GM10248 (cell line): Measurements from ENCODE around the gene BPIFB6.

Source experiments
- CTCF ChIA-PET: fragments of 300-600 bp; sonication (Branson Sonifier 250); formaldehyde crosslinking; extraction: SDS; loops from one replicate; lab custom pipeline; 2021; ENCODE audit warnings: antibody characterized with exemption; lab: Yijun Ruan, JAX
- POLR2A ChIA-PET: fragments of 350-650 bp; sonication (Branson Sonifier 250); formaldehyde crosslinking; extraction: SDS; loops from one replicate; lab custom pipeline; 2020; ENCODE audit warnings: antibody characterized with exemption; lab: Yijun Ruan, JAX
- DNase-seq: peaks from one replicate; pipeline ENCODE4 v3.0.0; 2012; ENCODE audit errors: extremely low spot score
- TF ChIP-seq, protein P1 (sequence below): IDR thresholded peaks from 2 replicates; pipeline ENCODE4 v1.5.1; 2012; ENCODE audit warnings: mild to moderate bottlenecking, low read depth; ENCODE audit errors: extremely low read depth, missing control alignments, control extremely low read depth

BPIFB6 gene

DNA sequence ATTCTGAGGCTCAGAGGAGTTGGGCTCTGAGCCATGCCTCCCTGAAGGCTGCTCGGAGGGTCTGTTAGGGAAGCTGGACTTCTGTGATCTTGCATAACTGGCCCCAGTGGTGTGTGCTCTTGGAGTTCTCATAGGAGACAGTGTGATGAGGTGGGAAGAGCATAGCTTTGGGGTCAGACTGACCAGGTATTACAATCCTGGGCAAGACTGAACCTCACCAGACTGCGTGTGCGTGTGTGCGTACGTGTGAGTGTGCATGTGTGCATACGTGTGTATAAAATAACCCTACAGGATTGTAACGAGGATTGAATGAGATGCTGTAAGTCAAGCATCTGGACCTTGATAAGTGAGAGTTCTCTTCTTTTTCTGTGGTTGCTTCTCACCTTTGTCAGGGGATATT is 13.9 kb upstream of the BPIFB6 start:
- ChIA-PET CTCF (interaction anchor here (1.2 to 2.3 kb wide), 3 partner anchors 9 to 116 kb away, joined by 3 to 6 read pairs (median 3); no protein-coding TSS in a partner anchor), POLR2A (no interaction called here)
- no peak for DNase-seq
- TF ChIP-seq, protein P1, sequence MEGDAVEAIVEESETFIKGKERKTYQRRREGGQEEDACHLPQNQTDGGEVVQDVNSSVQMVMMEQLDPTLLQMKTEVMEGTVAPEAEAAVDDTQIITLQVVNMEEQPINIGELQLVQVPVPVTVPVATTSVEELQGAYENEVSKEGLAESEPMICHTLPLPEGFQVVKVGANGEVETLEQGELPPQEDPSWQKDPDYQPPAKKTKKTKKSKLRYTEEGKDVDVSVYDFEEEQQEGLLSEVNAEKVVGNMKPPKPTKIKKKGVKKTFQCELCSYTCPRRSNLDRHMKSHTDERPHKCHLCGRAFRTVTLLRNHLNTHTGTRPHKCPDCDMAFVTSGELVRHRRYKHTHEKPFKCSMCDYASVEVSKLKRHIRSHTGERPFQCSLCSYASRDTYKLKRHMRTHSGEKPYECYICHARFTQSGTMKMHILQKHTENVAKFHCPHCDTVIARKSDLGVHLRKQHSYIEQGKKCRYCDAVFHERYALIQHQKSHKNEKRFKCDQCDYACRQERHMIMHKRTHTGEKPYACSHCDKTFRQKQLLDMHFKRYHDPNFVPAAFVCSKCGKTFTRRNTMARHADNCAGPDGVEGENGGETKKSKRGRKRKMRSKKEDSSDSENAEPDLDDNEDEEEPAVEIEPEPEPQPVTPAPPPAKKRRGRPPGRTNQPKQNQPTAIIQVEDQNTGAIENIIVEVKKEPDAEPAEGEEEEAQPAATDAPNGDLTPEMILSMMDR, result no peak

DNA sequence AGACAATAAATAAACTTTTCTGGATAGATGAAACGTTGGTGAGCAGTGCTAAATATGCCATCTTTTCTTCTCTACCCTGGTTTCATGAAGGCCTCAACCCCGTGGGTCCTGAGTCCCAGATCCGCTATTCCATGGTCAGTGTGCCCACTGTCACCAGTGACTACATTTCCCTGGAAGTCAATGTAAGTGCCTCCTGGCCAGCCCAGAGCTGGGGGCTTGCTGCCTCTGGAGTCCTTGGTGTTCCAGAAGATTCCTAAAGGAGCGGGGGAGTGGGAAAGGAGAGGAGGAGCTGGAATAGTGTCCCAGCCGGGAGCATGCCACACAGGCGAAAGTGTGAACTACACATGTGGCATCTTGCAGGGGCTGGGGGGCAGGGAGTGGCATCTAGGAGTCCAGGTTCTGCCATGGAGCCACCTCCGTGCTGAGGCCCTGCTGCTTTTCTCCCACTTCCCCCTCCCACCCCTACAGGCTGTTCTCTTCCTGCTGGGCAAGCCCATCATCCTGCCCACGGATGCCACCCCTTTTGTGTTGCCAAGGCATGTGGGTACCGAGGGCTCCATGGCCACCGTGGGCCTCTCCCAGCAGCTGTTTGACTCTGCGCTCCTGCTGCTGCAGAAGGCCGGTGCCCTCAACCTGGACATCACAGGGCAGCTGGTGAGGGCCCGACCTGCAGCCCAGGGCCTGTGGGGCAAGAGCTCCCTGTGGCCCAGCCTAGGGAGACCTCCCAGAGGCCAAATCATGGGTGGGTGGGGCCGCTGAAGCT is 13.1 kb upstream of the BPIFB6 start:
- no peak for DNase-seq
- TF ChIP-seq, protein P1, result no peak
- ChIA-PET POLR2A (no interaction called here), CTCF (interaction anchor here (2.3 kb wide), 1 partner anchor 12 kb away, joined by 6 read pairs; no protein-coding TSS in a partner anchor)

DNA sequence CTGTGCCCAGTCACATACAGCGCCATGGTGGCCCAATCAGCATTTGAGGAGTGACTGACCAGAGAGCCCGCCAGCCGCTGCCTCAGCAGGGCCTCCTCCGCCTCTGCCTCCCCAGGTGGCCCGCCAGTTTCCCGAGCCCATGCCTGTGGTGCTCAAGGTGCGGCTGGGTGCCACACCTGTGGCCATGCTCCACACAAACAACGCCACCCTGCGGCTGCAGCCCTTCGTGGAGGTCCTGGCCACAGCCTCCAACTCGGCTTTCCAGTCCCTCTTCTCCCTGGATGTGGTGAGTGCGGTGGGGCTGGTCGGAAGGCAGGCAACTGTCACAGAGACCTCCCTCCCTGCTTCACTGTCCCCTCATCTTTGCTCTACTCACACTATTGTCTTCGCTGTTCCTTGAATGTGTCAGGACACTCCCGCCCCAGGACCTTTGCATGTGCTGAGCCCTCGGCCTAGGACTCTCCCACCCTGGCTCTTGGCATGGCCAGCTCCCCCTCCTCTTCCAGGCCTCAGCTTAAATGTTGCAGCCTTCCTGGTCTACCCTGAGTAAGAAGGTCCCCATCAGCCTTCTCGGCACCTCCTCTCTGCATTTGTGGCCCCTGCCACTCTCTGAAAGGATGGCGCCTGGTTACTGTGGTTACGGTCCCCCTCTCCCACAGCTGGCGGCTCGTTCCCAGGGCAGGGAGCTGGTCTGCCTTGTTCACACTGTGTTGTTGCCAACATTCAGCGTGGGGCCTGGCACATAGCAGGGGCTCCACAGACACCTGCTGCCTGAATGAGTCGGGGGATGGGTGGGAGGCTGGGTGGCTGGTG is 11.8 kb upstream of the BPIFB6 start:
- no peak for DNase-seq
- ChIA-PET CTCF (no interaction called here), POLR2A (no interaction called here)
- TF ChIP-seq, protein P1, result no peak

DNA sequence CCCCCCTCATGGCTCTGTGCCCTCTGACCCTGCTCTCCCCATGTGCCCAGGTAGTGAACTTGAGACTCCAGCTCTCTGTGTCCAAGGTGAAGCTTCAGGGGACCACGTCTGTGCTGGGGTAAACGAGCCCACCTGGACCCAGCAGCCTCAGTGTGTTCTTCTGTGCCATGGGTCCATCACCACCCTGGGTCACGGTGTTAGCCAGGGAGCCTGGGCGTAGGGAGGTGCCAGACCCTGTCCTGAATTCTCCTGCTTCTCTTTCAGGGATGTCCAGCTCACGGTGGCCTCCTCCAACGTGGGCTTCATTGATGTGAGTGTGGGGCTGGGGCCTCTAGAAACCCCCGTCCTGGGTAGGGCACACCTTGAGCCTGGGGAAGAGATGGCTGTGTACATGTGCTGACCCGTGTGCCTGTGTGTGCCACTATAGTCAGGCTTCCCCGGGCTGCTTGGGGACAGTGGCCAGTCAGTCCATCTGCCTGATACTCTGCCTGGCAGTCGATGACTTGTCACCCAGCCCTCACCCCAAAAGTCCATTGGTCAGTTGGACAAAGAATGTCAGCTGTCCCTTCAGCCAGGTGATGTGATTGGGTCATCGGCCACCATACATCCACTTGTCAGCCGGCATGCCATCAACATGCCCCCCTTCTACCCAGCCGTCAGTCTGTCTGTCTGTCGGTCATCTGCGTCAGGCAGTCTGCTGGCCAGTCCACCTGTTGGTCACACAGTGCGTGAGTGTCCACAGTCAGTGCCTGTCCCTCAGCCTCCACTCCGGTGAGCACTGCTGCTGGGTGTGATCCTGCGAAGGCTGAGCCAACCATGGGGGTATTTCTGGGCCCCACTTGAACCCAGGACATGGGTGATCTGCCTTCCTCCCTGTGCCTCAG is 10.9 kb upstream of the BPIFB6 start:
- ChIA-PET CTCF (no interaction called here), POLR2A (no interaction called here)
- TF ChIP-seq, protein P1, result no peak
- no peak for DNase-seq

DNA sequence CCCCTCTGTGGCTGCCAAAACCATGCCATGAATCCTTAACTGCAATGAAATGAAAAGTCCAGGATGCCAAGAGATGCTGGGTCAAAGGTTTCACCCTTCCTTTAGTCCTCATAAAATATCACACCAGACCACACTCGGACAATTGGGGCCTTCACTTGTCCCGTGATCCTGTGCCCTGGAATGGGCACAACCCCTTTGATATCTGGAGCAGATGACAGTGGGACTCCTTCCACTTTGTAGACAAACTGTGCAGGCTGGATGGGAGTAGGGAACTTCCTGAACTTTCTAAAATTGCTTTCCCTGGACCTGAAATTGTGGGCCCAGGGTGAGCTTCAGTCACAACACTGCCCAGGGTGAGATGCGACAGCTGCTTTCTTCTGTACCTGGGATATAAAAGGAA is 9.6 kb upstream of the BPIFB6 start:
- TF ChIP-seq, protein P1, result no peak
- ChIA-PET POLR2A (no interaction called here), CTCF (no interaction called here)
- no peak for DNase-seq

DNA sequence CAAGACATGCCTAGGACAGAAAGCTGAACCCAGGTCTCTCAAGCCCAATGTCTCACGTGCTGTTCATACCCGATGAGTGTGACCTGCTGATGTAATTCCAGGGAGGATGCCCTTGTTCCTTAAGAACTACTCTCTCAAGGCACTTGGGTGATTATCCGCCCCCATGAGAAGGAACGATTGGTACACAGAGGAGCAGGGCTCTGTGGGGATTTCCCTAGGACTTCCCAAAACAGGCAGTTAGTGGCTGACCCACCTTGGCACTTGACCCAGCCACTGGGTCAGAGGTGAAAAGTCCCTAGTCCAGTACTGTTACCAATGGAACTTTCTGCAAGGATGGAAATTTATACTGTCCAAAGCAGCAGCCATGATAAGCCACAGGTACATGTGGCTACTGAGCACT is 9.2 kb upstream of the BPIFB6 start:
- ChIA-PET CTCF (no interaction called here), POLR2A (no interaction called here)
- no peak for DNase-seq
- TF ChIP-seq, protein P1, result no peak
